Muscle layer of colon (tissue), 2 donors: Measurements from ENCODE around the gene SCN1B.

ENCODE experiments used
- H3K27ac ChIP-seq: one replicate; pipeline ENCODE4 v1.7.0; 2013; ENCODE audit warnings: low read depth, mild to moderate bottlenecking, low read length, moderate library complexity
- H3K27me3 ChIP-seq, 2 donors: one replicate each; pipeline ENCODE4 v1.7.0; 2013; ENCODE audit warnings: low read length in 2 of 2, mild to moderate bottlenecking in 2 of 2; ENCODE audit not compliant: insufficient read depth in 2 of 2, control insufficient read depth in 1 of 2
- H3K36me3 ChIP-seq: one replicate; pipeline ENCODE4 v1.7.0; 2013; ENCODE audit warnings: mild to moderate bottlenecking, low read length; ENCODE audit not compliant: insufficient read depth
- H3K4me1 ChIP-seq: one replicate; pipeline ENCODE4 v1.7.0; 2013; ENCODE audit warnings: mild to moderate bottlenecking, low read length; ENCODE audit not compliant: insufficient read depth
- H3K4me3 ChIP-seq, 2 donors: one replicate each; pipeline ENCODE4 v1.7.0; 2013; ENCODE audit warnings: low read length in 2 of 2, low read depth in 1 of 2, mild to moderate bottlenecking in 1 of 2, moderate library complexity in 1 of 2
- H3K9ac ChIP-seq: one replicate; pipeline ENCODE4 v1.7.0; 2013; ENCODE audit warnings: low read length
- H3K9me3 ChIP-seq: one replicate; pipeline ENCODE4 v1.7.0; 2013; ENCODE audit warnings: mild to moderate bottlenecking, low read length
- donor health status: abdominal sarcoma.
- donor health status: Adenocarcinoma of cecum.

SCN1B gene

GRCh38 chr19:35089554-35089953, 59.3 kb downstream of the SCN1B start:
- Histone ChIP-seq H3K27me3 (peaks cover 0 to 18% of the 10 kb centered on the region in 2 donors), H3K4me3 (no peak overlapping the region), H3K9me3 (no peaks in the 10 kb centered on the region), H3K9ac (no peak overlapping the region), H3K4me1 (no peaks in the 10 kb centered on the region), H3K36me3 (no peaks in the 10 kb centered on the region), H3K27ac (no peak overlapping the region)
